Keratinocyte (primary cell): ENCODE measurements around the gene CCNDBP1.

Experiments
- EZH2 ChIP-seq: IDR thresholded peaks from one replicate; pipeline ENCODE4 v1.6.1; 2012; ENCODE audit warnings: inconsistent platforms, mild to moderate bottlenecking, low read length, moderate library complexity
- TF ChIP-seq, protein P1 (sequence below), 3 experiments: IDR thresholded peaks in 1 of 3; conservative IDR thresholded peaks in 1 of 3; optimal IDR thresholded peaks in 1 of 3; 2 replicates in 2 of 3; 3 replicates in 1 of 3; pipeline versions ENCODE3 to v1.5.1; 2011; ENCODE audit warnings: low read length in 3 of 3, mild to moderate bottlenecking in 3 of 3, moderate library complexity in 2 of 3, control low read depth in 1 of 3, inconsistent platforms in 1 of 3; ENCODE audit not compliant: insufficient read depth in 2 of 3; ENCODE audit errors: extremely low read depth in 1 of 3

DNA sequence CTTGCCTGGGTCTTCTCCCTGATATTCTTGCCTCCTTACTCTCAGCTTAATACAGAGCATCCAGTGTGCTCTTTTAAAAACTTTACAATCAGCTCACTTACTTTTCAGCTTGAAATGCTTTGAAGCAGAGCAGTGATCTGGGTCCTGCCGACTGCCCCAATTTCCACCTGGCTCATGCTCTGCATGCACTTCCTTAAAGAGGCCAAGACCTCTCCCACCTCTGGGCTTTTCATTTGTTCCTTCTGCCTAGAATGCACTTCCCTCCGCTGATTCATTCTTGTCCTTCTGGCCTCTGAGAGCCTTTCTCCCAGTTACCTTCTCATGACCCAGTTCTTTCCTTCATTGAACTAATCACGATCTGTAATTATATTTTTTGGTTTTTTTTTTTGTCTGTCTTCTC is 1.9 kb upstream of the CCNDBP1 start:
- TF ChIP-seq, protein P1, sequence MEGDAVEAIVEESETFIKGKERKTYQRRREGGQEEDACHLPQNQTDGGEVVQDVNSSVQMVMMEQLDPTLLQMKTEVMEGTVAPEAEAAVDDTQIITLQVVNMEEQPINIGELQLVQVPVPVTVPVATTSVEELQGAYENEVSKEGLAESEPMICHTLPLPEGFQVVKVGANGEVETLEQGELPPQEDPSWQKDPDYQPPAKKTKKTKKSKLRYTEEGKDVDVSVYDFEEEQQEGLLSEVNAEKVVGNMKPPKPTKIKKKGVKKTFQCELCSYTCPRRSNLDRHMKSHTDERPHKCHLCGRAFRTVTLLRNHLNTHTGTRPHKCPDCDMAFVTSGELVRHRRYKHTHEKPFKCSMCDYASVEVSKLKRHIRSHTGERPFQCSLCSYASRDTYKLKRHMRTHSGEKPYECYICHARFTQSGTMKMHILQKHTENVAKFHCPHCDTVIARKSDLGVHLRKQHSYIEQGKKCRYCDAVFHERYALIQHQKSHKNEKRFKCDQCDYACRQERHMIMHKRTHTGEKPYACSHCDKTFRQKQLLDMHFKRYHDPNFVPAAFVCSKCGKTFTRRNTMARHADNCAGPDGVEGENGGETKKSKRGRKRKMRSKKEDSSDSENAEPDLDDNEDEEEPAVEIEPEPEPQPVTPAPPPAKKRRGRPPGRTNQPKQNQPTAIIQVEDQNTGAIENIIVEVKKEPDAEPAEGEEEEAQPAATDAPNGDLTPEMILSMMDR (optimal IDR thresholded peaks at IDR 0.05 in 1 of 3, IDR thresholded peaks at IDR 0.05 in 1 of 3, conservative IDR thresholded peaks at IDR 0.05 in 1 of 3; ENCODE audit: extremely low read depth in 1 of 3, insufficient read depth in 2 of 3, low read length in 3 of 3): no peak
- TF ChIP-seq EZH2: no peak
